ENCODE results near the gene USHBP1. TPM values are rescaled to one million over a fixed set of nuclear protein-coding genes. Genes with fewer than 3 reads are reported as not detected.

Gene USHBP1
- total RNA-seq, 1 experiment from 2014 or later = not detected

DNA sequence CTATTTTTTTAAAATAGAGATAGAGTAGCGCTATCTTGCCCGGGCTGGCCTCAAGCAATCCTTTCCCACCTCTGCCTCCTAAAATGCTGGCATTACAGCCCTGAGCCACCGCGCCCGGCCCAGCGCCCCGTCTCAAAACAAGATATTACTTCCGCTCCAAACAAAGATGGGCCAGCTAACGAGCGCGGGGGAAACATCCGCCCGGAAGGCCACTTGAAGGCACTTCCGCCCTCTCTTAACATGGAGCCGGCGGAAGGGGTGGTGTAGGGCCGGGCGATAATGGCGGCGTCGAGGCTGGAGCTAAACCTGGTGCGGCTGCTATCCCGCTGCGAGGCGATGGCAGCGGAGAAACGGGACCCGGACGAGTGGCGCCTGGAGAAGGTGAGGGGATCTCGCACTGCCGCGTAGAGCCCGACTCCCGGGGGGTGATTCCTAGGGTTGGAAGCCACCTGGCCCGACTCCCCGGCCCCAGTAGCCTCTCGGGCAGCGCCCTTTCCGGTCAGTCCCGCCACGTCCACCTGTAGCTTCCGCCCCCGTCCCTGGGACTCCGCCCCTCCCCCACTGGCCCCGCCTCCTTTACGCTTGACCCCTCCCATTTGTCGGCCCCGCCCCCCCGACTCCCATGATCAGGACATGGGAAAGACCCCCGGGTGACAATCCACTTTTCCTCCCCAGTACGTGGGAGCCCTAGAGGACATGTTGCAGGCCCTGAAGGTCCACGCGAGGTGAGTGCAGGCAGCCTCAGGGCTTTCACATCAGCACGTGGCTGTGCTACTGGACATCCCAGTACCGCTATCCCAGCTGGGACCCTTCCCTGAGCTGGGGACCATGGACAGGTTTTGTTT, 49.2 kb downstream of the USHBP1 start, which contains the start of gene USE1:
Gene USE1 (plus strand): TSS at position 231 of the 845 bp plus-strand sequence. CDS start 49 bp downstream, at position 280.
- ATAC-seq (peak; percentile 94), DNase-seq (ENCODE audit: low read depth, low spot score) (peak; percentile 41)
- Histone ChIP-seq H3K4me3 (ENCODE audit: low read depth in 2 of 2, low read length in 2 of 2) (peak within 1 kb of the TSS; percentile 49 to 61), H3K36me3 (ENCODE audit: control insufficient read depth, insufficient read depth, low read length) (no peaks in the 10 kb centered on the region; the same call in 1 of the 2 replicates), H3K9me3 (ENCODE audit: control insufficient read depth, insufficient read depth, low read depth, low read length) (no peaks in the 10 kb centered on the region), H3K4me1 (ENCODE audit: control insufficient read depth, insufficient read depth, low read length) (0 out of 2 replicates have a peak, but pooled peaks cover 5% of the 10 kb centered on the region), H3K27ac (ENCODE audit: low read length) (peak within 1 kb of the TSS; percentile 90), H3K27me3 (ENCODE audit: control insufficient read depth, insufficient read depth, low read length) (no peaks in the 10 kb centered on the region)
- in situ Hi-C loops (cut with HindIII; ENCODE audit: low pct_unique_long_range_greater_than_20kb, low sequenced_read_pairs) = no loop called here
- CTCF ChIA-PET = interaction anchor here (0.5 kb wide), 1 partner anchor 15 kb away, joined by 9 read pairs; no protein-coding TSS in a partner anchor
- intact Hi-C loops (cut with micrococcal nuclease; ENCODE audit: unreplicated experiment) = no loop called here
- POLR2A ChIA-PET = no interaction called here
- TF ChIP-seq, protein P1, sequence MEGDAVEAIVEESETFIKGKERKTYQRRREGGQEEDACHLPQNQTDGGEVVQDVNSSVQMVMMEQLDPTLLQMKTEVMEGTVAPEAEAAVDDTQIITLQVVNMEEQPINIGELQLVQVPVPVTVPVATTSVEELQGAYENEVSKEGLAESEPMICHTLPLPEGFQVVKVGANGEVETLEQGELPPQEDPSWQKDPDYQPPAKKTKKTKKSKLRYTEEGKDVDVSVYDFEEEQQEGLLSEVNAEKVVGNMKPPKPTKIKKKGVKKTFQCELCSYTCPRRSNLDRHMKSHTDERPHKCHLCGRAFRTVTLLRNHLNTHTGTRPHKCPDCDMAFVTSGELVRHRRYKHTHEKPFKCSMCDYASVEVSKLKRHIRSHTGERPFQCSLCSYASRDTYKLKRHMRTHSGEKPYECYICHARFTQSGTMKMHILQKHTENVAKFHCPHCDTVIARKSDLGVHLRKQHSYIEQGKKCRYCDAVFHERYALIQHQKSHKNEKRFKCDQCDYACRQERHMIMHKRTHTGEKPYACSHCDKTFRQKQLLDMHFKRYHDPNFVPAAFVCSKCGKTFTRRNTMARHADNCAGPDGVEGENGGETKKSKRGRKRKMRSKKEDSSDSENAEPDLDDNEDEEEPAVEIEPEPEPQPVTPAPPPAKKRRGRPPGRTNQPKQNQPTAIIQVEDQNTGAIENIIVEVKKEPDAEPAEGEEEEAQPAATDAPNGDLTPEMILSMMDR (IDR thresholded peaks at IDR 0.05) = no peak
- TF ChIP-seq SIN3A (IDR thresholded peaks at IDR 0.05; ENCODE audit: borderline replicate concordance, insufficient read depth, low read depth, low read length) (0 out of 2 replicates have a peak, but pooled peaks have one; percentile 14), TCF7L2 (IDR thresholded peaks at IDR 0.05; ENCODE audit: low read depth, low read length) (peak; percentile 73), POLR2AphosphoS5 (IDR thresholded peaks at IDR 0.05; ENCODE audit: low read depth, low read length) (peak; percentile 81)
- TF ChIP-seq, protein P2, sequence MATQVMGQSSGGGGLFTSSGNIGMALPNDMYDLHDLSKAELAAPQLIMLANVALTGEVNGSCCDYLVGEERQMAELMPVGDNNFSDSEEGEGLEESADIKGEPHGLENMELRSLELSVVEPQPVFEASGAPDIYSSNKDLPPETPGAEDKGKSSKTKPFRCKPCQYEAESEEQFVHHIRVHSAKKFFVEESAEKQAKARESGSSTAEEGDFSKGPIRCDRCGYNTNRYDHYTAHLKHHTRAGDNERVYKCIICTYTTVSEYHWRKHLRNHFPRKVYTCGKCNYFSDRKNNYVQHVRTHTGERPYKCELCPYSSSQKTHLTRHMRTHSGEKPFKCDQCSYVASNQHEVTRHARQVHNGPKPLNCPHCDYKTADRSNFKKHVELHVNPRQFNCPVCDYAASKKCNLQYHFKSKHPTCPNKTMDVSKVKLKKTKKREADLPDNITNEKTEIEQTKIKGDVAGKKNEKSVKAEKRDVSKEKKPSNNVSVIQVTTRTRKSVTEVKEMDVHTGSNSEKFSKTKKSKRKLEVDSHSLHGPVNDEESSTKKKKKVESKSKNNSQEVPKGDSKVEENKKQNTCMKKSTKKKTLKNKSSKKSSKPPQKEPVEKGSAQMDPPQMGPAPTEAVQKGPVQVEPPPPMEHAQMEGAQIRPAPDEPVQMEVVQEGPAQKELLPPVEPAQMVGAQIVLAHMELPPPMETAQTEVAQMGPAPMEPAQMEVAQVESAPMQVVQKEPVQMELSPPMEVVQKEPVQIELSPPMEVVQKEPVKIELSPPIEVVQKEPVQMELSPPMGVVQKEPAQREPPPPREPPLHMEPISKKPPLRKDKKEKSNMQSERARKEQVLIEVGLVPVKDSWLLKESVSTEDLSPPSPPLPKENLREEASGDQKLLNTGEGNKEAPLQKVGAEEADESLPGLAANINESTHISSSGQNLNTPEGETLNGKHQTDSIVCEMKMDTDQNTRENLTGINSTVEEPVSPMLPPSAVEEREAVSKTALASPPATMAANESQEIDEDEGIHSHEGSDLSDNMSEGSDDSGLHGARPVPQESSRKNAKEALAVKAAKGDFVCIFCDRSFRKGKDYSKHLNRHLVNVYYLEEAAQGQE (IDR thresholded peaks at IDR 0.05; ENCODE audit: insufficient read depth in 1 of 2, low read depth in 2 of 2, low read length in 1 of 2) = no peak
- BruUV-seq (replicated peaks) = TSS peak; percentile 95

DNA sequence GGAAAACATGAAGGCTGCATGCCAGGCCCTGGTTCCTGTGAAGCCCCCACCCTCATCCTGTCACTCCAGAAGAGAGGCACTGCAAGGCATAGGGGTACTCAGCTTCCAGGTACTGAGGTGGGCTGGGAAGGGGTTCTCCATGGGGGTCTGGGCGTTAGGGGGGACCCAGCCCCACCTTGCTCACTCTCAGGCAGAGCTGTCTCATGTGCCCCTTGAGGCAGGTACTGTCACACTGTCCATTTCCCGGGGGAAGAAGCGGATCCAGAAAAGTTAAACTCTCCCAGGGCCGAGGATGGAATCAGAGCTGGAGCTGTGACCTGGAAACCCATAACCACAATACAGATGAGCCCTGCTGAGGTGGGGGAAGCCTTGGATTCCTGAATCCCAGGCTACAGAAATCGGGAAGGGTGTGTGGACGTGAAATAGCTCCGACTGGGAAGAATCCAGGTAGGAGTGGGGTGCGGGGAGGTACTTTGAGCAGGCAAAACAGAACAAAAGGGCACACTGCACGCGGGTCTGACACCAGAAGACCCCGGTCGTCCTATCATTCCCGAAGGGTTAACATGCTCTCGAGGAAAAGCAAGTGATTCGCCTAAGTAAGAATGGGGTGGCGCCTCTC, 49.9 kb downstream of the USHBP1 start:
- no TSS peak for BruUV-seq (replicated peaks)
- DNase-seq (ENCODE audit: low read depth, low spot score) = no peak
- no peaks in the 10 kb centered on the region; the same call in 1 of the 2 replicates for H3K36me3 ChIP-seq (ENCODE audit: control insufficient read depth, insufficient read depth, low read length)
- H3K9me3 ChIP-seq (ENCODE audit: control insufficient read depth, insufficient read depth, low read depth, low read length) = no peaks in the 10 kb centered on the region
- 0 out of 2 replicates have a peak, but pooled peaks cover 5% of the 10 kb centered on the region for H3K4me1 ChIP-seq (ENCODE audit: control insufficient read depth, insufficient read depth, low read length)
- intact Hi-C loops (cut with micrococcal nuclease; ENCODE audit: unreplicated experiment) = no loop called here
- peak; percentile 2 for ATAC-seq
- peak overlapping the region; percentile 49 to 61 for H3K4me3 ChIP-seq (ENCODE audit: low read depth in 2 of 2, low read length in 2 of 2)
- CTCF ChIA-PET = no interaction called here
- H3K27ac ChIP-seq (ENCODE audit: low read length) = peak overlapping the region; percentile 90
- in situ Hi-C loops (cut with HindIII; ENCODE audit: low pct_unique_long_range_greater_than_20kb, low sequenced_read_pairs) = no loop called here
- H3K27me3 ChIP-seq (ENCODE audit: control insufficient read depth, insufficient read depth, low read length) = no peaks in the 10 kb centered on the region
- POLR2A ChIA-PET = interaction anchor here (0.6 kb wide), 1 partner anchor 682 kb away, joined by 18 read pairs; no protein-coding TSS in a partner anchor
- TF ChIP-seq, protein P1 (IDR thresholded peaks at IDR 0.05) = no peak
- TF ChIP-seq SIN3A (IDR thresholded peaks at IDR 0.05; ENCODE audit: borderline replicate concordance, insufficient read depth, low read depth, low read length) = no peak
- no peak for TF ChIP-seq POLR2AphosphoS5 (IDR thresholded peaks at IDR 0.05; ENCODE audit: low read depth, low read length)
- TF ChIP-seq TCF7L2 (IDR thresholded peaks at IDR 0.05; ENCODE audit: low read depth, low read length) = no peak
- TF ChIP-seq, protein P2 (IDR thresholded peaks at IDR 0.05; ENCODE audit: insufficient read depth in 1 of 2, low read depth in 2 of 2, low read length in 1 of 2) = no peak
